SK-N-SH (cell line): ENCODE measurements around the gene APLP1. TPM values are rescaled to one million over a fixed set of nuclear protein-coding genes. Genes with fewer than 3 reads are reported as not detected.

ENCODE experiments used
- CTCF ChIA-PET: fragments of 300-600, 350-600 bp; formaldehyde crosslinking; extraction: SDS; loops from one replicate; lab custom pipeline; 2021; lab: Yijun Ruan, JAX
- POLR2A ChIA-PET: fragments of 350-600 bp; sonication (Branson Sonifier 250); formaldehyde crosslinking; extraction: SDS; loops from one replicate; lab custom pipeline; 2020; ENCODE audit warnings: antibody characterized with exemption, inconsistent platforms; lab: Yijun Ruan, JAX
- DNase-seq: peaks from one replicate; pipeline ENCODE4 v3.0.0; 2012
- H2AFZ ChIP-seq: fragments of 200-600 bp; sonication (generic); 2 replicates; pipeline ENCODE4 v1.8.1; 2016; ENCODE audit warnings: antibody characterized with exemption, mild to moderate bottlenecking, low read depth
- H3F3A ChIP-seq: fragments of 200-600 bp; sonication (generic); replicated peaks from 2 replicates; pipeline ENCODE3; 2016; ENCODE audit warnings: antibody characterized with exemption, mild to moderate bottlenecking; ENCODE audit not compliant: insufficient read depth
- H3K27ac ChIP-seq, 2 experiments: fragments of 200-500 bp in 1 of 2; fragments of 200-600 bp in 1 of 2; sonication (Bioruptor generic) in 1 of 2; sonication (generic), shearing (Covaris generic) in 1 of 2; 2 replicates each; pipeline versions ENCODE4 v1.5.1 to v1.6.1; 2014 to 2016; ENCODE audit warnings: low read depth in 2 of 2, inconsistent platforms in 1 of 2, low read length in 1 of 2, mild to moderate bottlenecking in 1 of 2, mixed read lengths in 1 of 2
- H3K27me3 ChIP-seq: fragments of 200-600 bp; sonication (generic), shearing (Covaris generic); 2 replicates; pipeline ENCODE4 v1.6.1; 2016; ENCODE audit warnings: mixed run types; ENCODE audit not compliant: insufficient read depth
- H3K36me3 ChIP-seq, 2 experiments: fragments of 200-500 bp in 1 of 2; fragments of 200-600 bp in 1 of 2; sonication (Bioruptor generic) in 1 of 2; sonication (generic) in 1 of 2; replicated peaks in 1 of 2; 2 replicates each; pipeline versions ENCODE3 to v1.5.1; 2014 to 2016; ENCODE audit warnings: low read length in 1 of 2, mild to moderate bottlenecking in 1 of 2; ENCODE audit not compliant: insufficient read depth in 2 of 2, control insufficient read depth in 1 of 2
- H3K4me1 ChIP-seq, 2 experiments: fragments of 200-500 bp in 1 of 2; fragments of 200-600 bp in 1 of 2; sonication (Bioruptor generic) in 1 of 2; sonication (generic), shearing (Covaris generic) in 1 of 2; 2 replicates each; pipeline versions ENCODE4 v1.5.1 to v1.6.1; 2014 to 2016; ENCODE audit warnings: low read depth in 1 of 2, low read length in 1 of 2, mixed run types in 1 of 2; ENCODE audit not compliant: insufficient read depth in 2 of 2, control insufficient read depth in 1 of 2
- H3K4me2 ChIP-seq: fragments of 200-600 bp; sonication (generic), shearing (Covaris generic); 2 replicates; pipeline ENCODE4 v1.6.1; 2017; ENCODE audit warnings: mixed run types
- H3K4me3 ChIP-seq, 2 experiments: fragments of 200-500 bp in 1 of 2; fragments of 200-600 bp in 1 of 2; sonication (Bioruptor generic) in 1 of 2; sonication (generic), shearing (Covaris generic) in 1 of 2; 2 replicates each; pipeline versions ENCODE4 v1.5.1 to v1.8.1; 2014 to 2016; ENCODE audit warnings: low read depth in 2 of 2, inconsistent platforms in 1 of 2, low read length in 1 of 2, mild to moderate bottlenecking in 1 of 2, mixed read lengths in 1 of 2, moderate library complexity in 1 of 2
- H3K79me2 ChIP-seq: fragments of 200-600 bp; sonication (generic); 2 replicates; pipeline ENCODE4 v1.8.1; 2017; ENCODE audit warnings: mild to moderate bottlenecking; ENCODE audit not compliant: insufficient read depth
- H3K9ac ChIP-seq: fragments of 200-600 bp; sonication (generic); 2 replicates; pipeline ENCODE4 v1.6.1; 2017; ENCODE audit warnings: mixed run types
- H3K9me2 ChIP-seq: fragments of 200-600 bp; sonication (generic); 2 replicates; pipeline ENCODE4 v1.6.1; 2017; ENCODE audit warnings: mixed run types
- H3K9me3 ChIP-seq: fragments of 200-600 bp; sonication (generic); 2 replicates; pipeline ENCODE4 v1.6.1; 2017; ENCODE audit warnings: mixed run types, mild to moderate bottlenecking, moderate library complexity
- H4K20me1 ChIP-seq: fragments of 200-600 bp; sonication (generic); 2 replicates; pipeline ENCODE4 v1.6.1; 2017; ENCODE audit warnings: mild to moderate bottlenecking, mixed run types; ENCODE audit not compliant: insufficient read depth
- FOXJ3 ChIP-seq: sonication (generic); formaldehyde crosslinking; IDR thresholded peaks from 2 replicates; pipeline ENCODE4 v1.5.1; 2020; ENCODE audit warnings: mild to moderate bottlenecking, missing genetic modification reagents
- FOXM1 ChIP-seq: IDR thresholded peaks from 2 replicates; pipeline ENCODE4 v1.4.0; 2012; ENCODE audit warnings: low read depth, mild to moderate bottlenecking
- GABPA ChIP-seq: IDR thresholded peaks from 2 replicates; pipeline ENCODE4 v1.4.0; 2012; ENCODE audit warnings: low read depth, mild to moderate bottlenecking
- GATA2 ChIP-seq: sonication (generic); formaldehyde crosslinking; IDR thresholded peaks from 2 replicates; pipeline ENCODE4 v1.5.0; 2020; ENCODE audit warnings: mild to moderate bottlenecking, missing genetic modification reagents
- JUND ChIP-seq: IDR thresholded peaks from 2 replicates; pipeline ENCODE4 v1.4.0; 2012
- NFIC ChIP-seq: IDR thresholded peaks from 2 replicates; pipeline ENCODE4 v1.4.0; 2012; ENCODE audit warnings: borderline replicate concordance
- RAD21 ChIP-seq: IDR thresholded peaks from 2 replicates; pipeline ENCODE4 v1.6.1; 2012; ENCODE audit warnings: mild to moderate bottlenecking, low read length
- RXRA ChIP-seq: IDR thresholded peaks from 2 replicates; pipeline ENCODE4 v1.4.0; 2012; ENCODE audit warnings: low read depth, mild to moderate bottlenecking, borderline replicate concordance
- SIN3A ChIP-seq: IDR thresholded peaks from 2 replicates; pipeline ENCODE4 v1.6.1; 2012; ENCODE audit warnings: low read depth, mild to moderate bottlenecking, low read length, moderate library complexity, borderline replicate concordance
- SMC3 ChIP-seq: IDR thresholded peaks from 2 replicates; pipeline ENCODE4 v1.6.1; 2012; ENCODE audit warnings: low read depth, low read length, improper control_type of control experiment
- TCF12 ChIP-seq: IDR thresholded peaks from 2 replicates; pipeline ENCODE4 v1.4.0; 2012
- WGBS: methylation state at CpG from one replicate; pipeline ENCODE4 v1.1.6; 2017; ENCODE audit warnings: low lambda C conversion rate; 5-methylcytosine and 5-hydroxymethylcytosine counted together
- polyA plus RNA-seq, 3 experiments: library from polyadenylated mRNA; depleted of rRNA; stranded (reverse); fragments of >200 nt; gene quantifications; 2 replicates each; pipeline ENCODE4 v1.2.3, GENCODE V29; 2012
- TF ChIP-seq, protein P1 (sequence below): IDR thresholded peaks from 2 replicates; pipeline ENCODE4 v1.4.0; 2012; ENCODE audit warnings: low read depth, borderline replicate concordance
- TF ChIP-seq, protein P2 (sequence below): fragments of 150-350 bp; IDR thresholded peaks from 2 replicates; pipeline ENCODE4 v1.6.1; 2017; ENCODE audit warnings: antibody characterized with exemption, low read length, low read depth, borderline replicate concordance
- TF ChIP-seq, protein P3 (sequence below): IDR thresholded peaks from 2 replicates; pipeline ENCODE4 v1.6.1; 2012; ENCODE audit warnings: mild to moderate bottlenecking, low read depth, low read length, moderate library complexity

APLP1 gene
- polyA plus RNA-seq, 1 of the 3 experiments (the other 2 are of a cell fraction): 66.7 TPM

DNA sequence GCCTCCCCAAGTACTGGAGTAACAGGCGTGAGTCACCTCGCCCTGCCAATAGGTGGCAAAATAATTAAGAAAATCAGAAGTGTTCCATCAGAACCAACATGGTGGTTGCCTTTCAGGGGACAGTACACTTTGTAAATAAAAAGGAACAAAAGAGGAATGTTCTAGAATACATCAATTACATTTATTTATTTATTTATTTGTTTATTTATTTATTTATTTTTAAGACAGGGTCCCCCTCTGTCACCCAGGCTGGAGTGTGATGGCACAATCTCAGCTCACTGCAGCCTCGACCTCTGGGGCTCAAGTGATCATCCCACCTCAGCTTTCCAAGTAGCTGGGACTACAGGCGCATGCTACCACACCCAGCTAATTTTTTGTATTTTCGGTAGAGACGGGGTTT lies 52.6 kb downstream of the APLP1 start:
- CTCF ChIA-PET: interaction anchor here (1.1 kb wide), 1 partner anchor 12 kb away, joined by 3 read pairs; no protein-coding TSS in a partner anchor
- 52% methylated on average over 6 of the region's 6 CpGs for WGBS

DNA sequence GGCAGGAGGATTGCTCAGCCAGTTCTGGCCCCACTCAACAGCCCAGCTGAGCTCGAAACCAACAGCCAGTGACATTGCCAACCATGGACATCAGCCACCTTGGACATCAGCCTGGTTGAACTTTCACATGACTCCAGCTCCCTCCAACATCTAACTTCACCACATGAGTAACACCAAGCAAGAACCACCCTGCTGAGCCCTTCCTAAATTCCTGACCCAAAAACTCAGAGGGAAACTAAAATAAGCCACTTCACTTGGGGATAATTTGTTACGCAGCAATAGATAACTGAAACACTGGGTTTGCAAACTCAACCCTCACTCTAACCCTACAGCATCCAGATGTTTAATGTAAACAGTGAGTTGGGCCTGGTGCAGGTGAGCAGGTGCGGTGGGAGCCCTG lies 57.1 kb downstream of the APLP1 start:
- Histone ChIP-seq H3F3A (no peaks in the 10 kb centered on the region), H3K79me2 (no peaks in the 10 kb centered on the region), H4K20me1 (no peaks in the 10 kb centered on the region), H3K27ac (no peak overlapping the region), H3K4me2 (no peak overlapping the region), H2AFZ (no peak overlapping the region), H3K9me2 (no peaks in the 10 kb centered on the region), H3K4me3 (no peak overlapping the region), H3K27me3 (no peaks in the 10 kb centered on the region; the same call in 1 of the 2 replicates), H3K9me3 (no peaks in the 10 kb centered on the region), H3K4me1 (no peaks in the 10 kb centered on the region), H3K9ac (no peak overlapping the region), H3K36me3 (no peaks in the 10 kb centered on the region)
- ChIA-PET POLR2A (no interaction called here), CTCF (interaction anchor here (0.9 kb wide), 1 partner anchor 106 kb away, joined by 3 read pairs; no protein-coding TSS in a partner anchor)
- 63% methylated on average over 3 of the region's 3 CpGs for WGBS
- DNase-seq: no peak
- TF ChIP-seq SMC3 (no peak), NFIC (no peak), GABPA (no peak), FOXM1 (no peak), SIN3A (no peak), JUND (no peak)
- TF ChIP-seq, protein P1, sequence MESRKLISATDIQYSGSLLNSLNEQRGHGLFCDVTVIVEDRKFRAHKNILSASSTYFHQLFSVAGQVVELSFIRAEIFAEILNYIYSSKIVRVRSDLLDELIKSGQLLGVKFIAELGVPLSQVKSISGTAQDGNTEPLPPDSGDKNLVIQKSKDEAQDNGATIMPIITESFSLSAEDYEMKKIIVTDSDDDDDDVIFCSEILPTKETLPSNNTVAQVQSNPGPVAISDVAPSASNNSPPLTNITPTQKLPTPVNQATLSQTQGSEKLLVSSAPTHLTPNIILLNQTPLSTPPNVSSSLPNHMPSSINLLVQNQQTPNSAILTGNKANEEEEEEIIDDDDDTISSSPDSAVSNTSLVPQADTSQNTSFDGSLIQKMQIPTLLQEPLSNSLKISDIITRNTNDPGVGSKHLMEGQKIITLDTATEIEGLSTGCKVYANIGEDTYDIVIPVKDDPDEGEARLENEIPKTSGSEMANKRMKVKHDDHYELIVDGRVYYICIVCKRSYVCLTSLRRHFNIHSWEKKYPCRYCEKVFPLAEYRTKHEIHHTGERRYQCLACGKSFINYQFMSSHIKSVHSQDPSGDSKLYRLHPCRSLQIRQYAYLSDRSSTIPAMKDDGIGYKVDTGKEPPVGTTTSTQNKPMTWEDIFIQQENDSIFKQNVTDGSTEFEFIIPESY: no peak
- TF ChIP-seq, protein P2, sequence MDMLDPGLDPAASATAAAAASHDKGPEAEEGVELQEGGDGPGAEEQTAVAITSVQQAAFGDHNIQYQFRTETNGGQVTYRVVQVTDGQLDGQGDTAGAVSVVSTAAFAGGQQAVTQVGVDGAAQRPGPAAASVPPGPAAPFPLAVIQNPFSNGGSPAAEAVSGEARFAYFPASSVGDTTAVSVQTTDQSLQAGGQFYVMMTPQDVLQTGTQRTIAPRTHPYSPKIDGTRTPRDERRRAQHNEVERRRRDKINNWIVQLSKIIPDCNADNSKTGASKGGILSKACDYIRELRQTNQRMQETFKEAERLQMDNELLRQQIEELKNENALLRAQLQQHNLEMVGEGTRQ: no peak
- TF ChIP-seq, protein P3, sequence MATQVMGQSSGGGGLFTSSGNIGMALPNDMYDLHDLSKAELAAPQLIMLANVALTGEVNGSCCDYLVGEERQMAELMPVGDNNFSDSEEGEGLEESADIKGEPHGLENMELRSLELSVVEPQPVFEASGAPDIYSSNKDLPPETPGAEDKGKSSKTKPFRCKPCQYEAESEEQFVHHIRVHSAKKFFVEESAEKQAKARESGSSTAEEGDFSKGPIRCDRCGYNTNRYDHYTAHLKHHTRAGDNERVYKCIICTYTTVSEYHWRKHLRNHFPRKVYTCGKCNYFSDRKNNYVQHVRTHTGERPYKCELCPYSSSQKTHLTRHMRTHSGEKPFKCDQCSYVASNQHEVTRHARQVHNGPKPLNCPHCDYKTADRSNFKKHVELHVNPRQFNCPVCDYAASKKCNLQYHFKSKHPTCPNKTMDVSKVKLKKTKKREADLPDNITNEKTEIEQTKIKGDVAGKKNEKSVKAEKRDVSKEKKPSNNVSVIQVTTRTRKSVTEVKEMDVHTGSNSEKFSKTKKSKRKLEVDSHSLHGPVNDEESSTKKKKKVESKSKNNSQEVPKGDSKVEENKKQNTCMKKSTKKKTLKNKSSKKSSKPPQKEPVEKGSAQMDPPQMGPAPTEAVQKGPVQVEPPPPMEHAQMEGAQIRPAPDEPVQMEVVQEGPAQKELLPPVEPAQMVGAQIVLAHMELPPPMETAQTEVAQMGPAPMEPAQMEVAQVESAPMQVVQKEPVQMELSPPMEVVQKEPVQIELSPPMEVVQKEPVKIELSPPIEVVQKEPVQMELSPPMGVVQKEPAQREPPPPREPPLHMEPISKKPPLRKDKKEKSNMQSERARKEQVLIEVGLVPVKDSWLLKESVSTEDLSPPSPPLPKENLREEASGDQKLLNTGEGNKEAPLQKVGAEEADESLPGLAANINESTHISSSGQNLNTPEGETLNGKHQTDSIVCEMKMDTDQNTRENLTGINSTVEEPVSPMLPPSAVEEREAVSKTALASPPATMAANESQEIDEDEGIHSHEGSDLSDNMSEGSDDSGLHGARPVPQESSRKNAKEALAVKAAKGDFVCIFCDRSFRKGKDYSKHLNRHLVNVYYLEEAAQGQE: no peak

More for the DNA sequence above, 52.6 kb downstream of the APLP1 start:
- Histone ChIP-seq H3K27ac (no peak overlapping the region), H3K4me3 (no peak overlapping the region), H3F3A (no peaks in the 10 kb centered on the region), H3K9ac (no peak overlapping the region), H3K9me3 (no peaks in the 10 kb centered on the region), H2AFZ (no peak overlapping the region), H3K36me3 (no peaks in the 10 kb centered on the region), H3K9me2 (no peaks in the 10 kb centered on the region), H3K4me1 (no peaks in the 10 kb centered on the region), H3K27me3 (peaks cover 10% of the 10 kb centered on the region; the same call in 1 of the 2 replicates), H3K4me2 (no peak overlapping the region), H3K79me2 (no peaks in the 10 kb centered on the region), H4K20me1 (no peaks in the 10 kb centered on the region)
- TF ChIP-seq TCF12 (no peak), SMC3 (no peak), FOXJ3 (CRISPR knock-in tag) (no peak), GATA2 (CRISPR knock-in tag) (no peak), RXRA (no peak), RAD21 (no peak)
- POLR2A ChIA-PET: no interaction called here
- DNase-seq: no peak
